Tibial nerve (tissue), 4 donors: ENCODE results near the gene TFR2. TPM values are rescaled to one million over a fixed set of nuclear protein-coding genes. Genes with fewer than 3 reads are reported as not detected.
A peak's percentile ranks its signal among the peaks of the same experiment; 100 is the strongest.

Source experiments
- DNase-seq, 2 donors: peaks; one replicate each; pipeline ENCODE4 v3.0.0-alpha.2; 2019; ENCODE audit warnings: low spot score in 2 of 2
- H3K27ac ChIP-seq, 4 donors: fragments of 200-600 bp; sonication (generic) in 3 of 4; one replicate each; pipeline ENCODE4 v1.5.1; 2017 to 2019; ENCODE audit warnings: mild to moderate bottlenecking in 1 of 4
- H3K27me3 ChIP-seq, 2 donors: fragments of 200-600 bp; sonication (generic) in 1 of 2; one replicate each; pipeline versions ENCODE4 v1.5.1 to v1.6.0; 2017 to 2019
- H3K36me3 ChIP-seq, 3 donors: fragments of 200-600 bp; sonication (generic); one replicate each; pipeline ENCODE4 v1.5.1; 2018 to 2019
- H3K4me1 ChIP-seq, 4 donors: fragments of 200-600 bp; sonication (generic) in 3 of 4; one replicate each; pipeline ENCODE4 v1.5.1; 2017 to 2019
- H3K4me3 ChIP-seq, 4 donors: fragments of 200-600 bp; sonication (generic) in 3 of 4; one replicate each; pipeline ENCODE4 v1.5.1; 2017 to 2019; ENCODE audit warnings: mild to moderate bottlenecking in 1 of 4, moderate library complexity in 1 of 4
- H3K9me3 ChIP-seq, 4 donors: fragments of 200-600 bp; sonication (generic) in 3 of 4; one replicate each; pipeline ENCODE4 v1.5.1; 2017 to 2019
- EP300 ChIP-seq, 2 donors: sonication (generic); formaldehyde crosslinking; IDR thresholded peaks; one replicate each; pipeline ENCODE4 v1.6.1; 2017; ENCODE audit warnings: antibody characterized with exemption in 2 of 2, mild to moderate bottlenecking in 1 of 2
- POLR2A ChIP-seq, 2 donors: fragments of 450-650 bp; IDR thresholded peaks; one replicate each; pipeline ENCODE4 v1.6.1; 2017; ENCODE audit warnings: antibody characterized with exemption in 2 of 2, mild to moderate bottlenecking in 2 of 2, moderate library complexity in 2 of 2
- WGBS, 2 donors: methylation state at CpG; one replicate each; pipeline ENCODE4 v1.1.5; 2018; 5-methylcytosine and 5-hydroxymethylcytosine counted together
- small RNA-seq: library from RNA; depleted of rRNA; stranded (forward); fragments of <200 nt; gene quantifications from one replicate; pipeline ENCODE3, GENCODE V24; 2016
- total RNA-seq, 4 donors: library from RNA; depleted of rRNA; stranded (reverse); fragments of >200 nt; gene quantifications; one replicate each; pipeline ENCODE4 v1.1.0, GENCODE V29; 2016
- TF ChIP-seq, protein P1 (sequence below), 5 experiments: fragments of 200-600 bp in 3 of 5; fragments of 450-650 bp in 2 of 5; sonication (generic) in 3 of 5; IDR thresholded peaks; one replicate each; pipeline ENCODE4 v1.5.1; 2016 to 2019; ENCODE audit warnings: antibody characterized with exemption in 5 of 5, mild to moderate bottlenecking in 3 of 5, moderate library complexity in 2 of 5

The TFR2 gene
- total RNA-seq, 4 donors from 2014 or later: 2.1 TPM; not detected in 3

GRCh38 chr7:100572949-100573675 is 68.2 kb downstream of the TFR2 start:
- H3K36me3 ChIP-seq: peaks cover 0 to 63% (median 35%) of the 10 kb centered on the region in 3 donors
- 85 to 92% methylated on average over 19 of the region's 30 CpGs for WGBS, 2 donors
- no peak overlapping the region for H3K4me3 ChIP-seq
- H3K9me3 ChIP-seq: no peaks in the 10 kb centered on the region
- peaks cover 0 to 40% (median 17%) of the 10 kb centered on the region in 4 donors for H3K4me1 ChIP-seq
- H3K27ac ChIP-seq: no peak overlapping the region
- no peak for TF ChIP-seq POLR2A (IDR thresholded peaks at IDR 0.05)
- TF ChIP-seq EP300 (IDR thresholded peaks at IDR 0.05): no peak
- TF ChIP-seq, protein P1, sequence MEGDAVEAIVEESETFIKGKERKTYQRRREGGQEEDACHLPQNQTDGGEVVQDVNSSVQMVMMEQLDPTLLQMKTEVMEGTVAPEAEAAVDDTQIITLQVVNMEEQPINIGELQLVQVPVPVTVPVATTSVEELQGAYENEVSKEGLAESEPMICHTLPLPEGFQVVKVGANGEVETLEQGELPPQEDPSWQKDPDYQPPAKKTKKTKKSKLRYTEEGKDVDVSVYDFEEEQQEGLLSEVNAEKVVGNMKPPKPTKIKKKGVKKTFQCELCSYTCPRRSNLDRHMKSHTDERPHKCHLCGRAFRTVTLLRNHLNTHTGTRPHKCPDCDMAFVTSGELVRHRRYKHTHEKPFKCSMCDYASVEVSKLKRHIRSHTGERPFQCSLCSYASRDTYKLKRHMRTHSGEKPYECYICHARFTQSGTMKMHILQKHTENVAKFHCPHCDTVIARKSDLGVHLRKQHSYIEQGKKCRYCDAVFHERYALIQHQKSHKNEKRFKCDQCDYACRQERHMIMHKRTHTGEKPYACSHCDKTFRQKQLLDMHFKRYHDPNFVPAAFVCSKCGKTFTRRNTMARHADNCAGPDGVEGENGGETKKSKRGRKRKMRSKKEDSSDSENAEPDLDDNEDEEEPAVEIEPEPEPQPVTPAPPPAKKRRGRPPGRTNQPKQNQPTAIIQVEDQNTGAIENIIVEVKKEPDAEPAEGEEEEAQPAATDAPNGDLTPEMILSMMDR (IDR thresholded peaks at IDR 0.05): no peak
- H3K27me3 ChIP-seq: peaks cover 0 to 4% of the 10 kb centered on the region in 2 donors
- DNase-seq: no peak

DNA sequence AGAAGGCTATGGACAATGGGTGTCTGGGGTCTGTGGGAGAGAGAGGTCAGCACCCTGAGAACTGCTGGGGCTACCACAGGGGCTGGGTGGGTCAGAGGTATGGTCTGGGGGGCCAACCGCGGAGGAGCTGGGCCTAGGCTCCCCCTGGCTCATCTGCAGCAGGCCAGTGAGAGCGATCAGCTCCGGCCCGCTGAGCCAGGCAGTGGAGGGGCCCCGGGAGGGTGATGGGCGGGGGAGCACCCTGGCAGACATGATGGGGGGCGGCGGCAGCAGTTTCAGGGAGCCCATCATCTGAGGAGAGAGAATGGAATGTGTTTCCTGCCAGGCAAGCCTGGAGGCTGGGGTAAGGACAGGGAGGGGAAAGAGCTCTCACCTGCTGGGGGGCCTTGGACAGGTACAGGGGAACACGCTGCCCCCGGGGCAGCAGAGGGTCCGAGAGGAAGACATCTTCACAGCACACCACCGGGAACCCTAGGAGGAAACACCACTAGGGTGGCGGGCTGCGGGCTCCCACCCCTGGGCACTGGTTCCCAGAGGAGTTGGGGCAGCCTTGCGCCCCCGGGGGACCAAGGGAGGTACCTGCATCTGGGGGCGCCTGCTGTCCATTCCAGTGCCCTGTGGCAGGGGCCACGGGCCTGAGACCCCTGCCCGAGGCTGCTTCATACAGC is 68.9 kb downstream of the TFR2 start:
- H3K9me3 ChIP-seq: no peaks in the 10 kb centered on the region
- TF ChIP-seq EP300 (IDR thresholded peaks at IDR 0.05) (no peak), POLR2A (IDR thresholded peaks at IDR 0.05) (no peak)
- TF ChIP-seq, protein P1 (IDR thresholded peaks at IDR 0.05): no peak
- peak overlapping the region in 1 of 4 donors; percentile 5 for H3K27ac ChIP-seq
- 80 to 83% methylated on average over 13 to 19 of the region's 20 CpGs for WGBS, 2 donors
- peaks cover 0 to 47% (median 20%) of the 10 kb centered on the region in 4 donors for H3K4me1 ChIP-seq
- peaks cover 0 to 4% of the 10 kb centered on the region in 2 donors for H3K27me3 ChIP-seq
- no peak overlapping the region for H3K4me3 ChIP-seq
- DNase-seq: no peak
- H3K36me3 ChIP-seq: peaks cover 0 to 56% (median 28%) of the 10 kb centered on the region in 3 donors

DNA sequence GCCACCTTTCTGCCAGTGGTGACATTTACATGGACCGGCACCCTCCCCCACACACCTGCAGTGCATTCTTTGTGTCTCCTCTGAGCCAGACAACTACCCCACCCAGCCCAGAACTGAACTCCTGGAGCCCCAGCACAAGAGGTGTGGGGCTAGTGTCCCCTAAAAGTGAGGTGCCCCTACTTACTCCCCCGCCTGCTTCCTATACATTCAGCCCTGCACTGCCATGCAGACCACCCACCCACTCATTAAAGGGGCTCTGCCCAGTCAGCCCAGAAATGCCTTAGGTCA is 69.6 kb downstream of the TFR2 start:
- peaks cover 0 to 4% of the 10 kb centered on the region in 2 donors for H3K27me3 ChIP-seq

GRCh38 chr7:100570954-100571828 is 70.2 kb downstream of the TFR2 start:
- no peaks in the 10 kb centered on the region for H3K9me3 ChIP-seq
- no peak overlapping the region for H3K27ac ChIP-seq
- H3K27me3 ChIP-seq: peaks cover 0 to 4% of the 10 kb centered on the region in 2 donors
- peaks cover 0 to 52% (median 17%) of the 10 kb centered on the region in 3 donors for H3K36me3 ChIP-seq
- WGBS, 2 donors: 67 to 69% methylated on average over 23 to 26 of the region's 26 CpGs
- DNase-seq: no peak
- peaks cover 0 to 59% (median 20%) of the 10 kb centered on the region in 4 donors for H3K4me1 ChIP-seq
- TF ChIP-seq POLR2A (IDR thresholded peaks at IDR 0.05): no peak
- TF ChIP-seq, protein P1 (IDR thresholded peaks at IDR 0.05): no peak
- TF ChIP-seq EP300 (IDR thresholded peaks at IDR 0.05): no peak
- no peak overlapping the region for H3K4me3 ChIP-seq

More for the DNA sequence above, 69.6 kb downstream of the TFR2 start:
- TF ChIP-seq POLR2A (IDR thresholded peaks at IDR 0.05) (no peak), EP300 (IDR thresholded peaks at IDR 0.05) (no peak)
- TF ChIP-seq, protein P1 (IDR thresholded peaks at IDR 0.05): no peak
- Histone ChIP-seq H3K4me1 (peaks cover 0 to 54% (median 20%) of the 10 kb centered on the region in 4 donors), H3K4me3 (no peak overlapping the region), H3K27ac (peak overlapping the region in 1 of 4 donors; percentile 5), H3K36me3 (peaks cover 0 to 56% (median 22%) of the 10 kb centered on the region in 3 donors), H3K9me3 (no peaks in the 10 kb centered on the region)
- 91 to 97% methylated on average over 2 of the region's 2 CpGs for WGBS, 2 donors
- no peak for DNase-seq

Small RNA genes within 50 kb of the gene (small RNA-seq; reads per million reads assigned to genes)
- gene SAP25: not detected

Other genes starting within 250 kb of the TFR2 start
- 1 to 10 TPM; 3.6 to 7.3 (median 4.9) TPM for gene ZCWPW1, start 212.8 kb downstream of the TFR2 start, total RNA-seq
- 10 to 100 TPM; 39.5 to 50.2 (median 46.6) TPM for gene MEPCE, start 211.7 kb downstream of the TFR2 start, total RNA-seq
- 10 to 100 TPM; 44.3 to 85.8 (median 53.3) TPM for gene PPP1R35, start 205.1 kb downstream of the TFR2 start, total RNA-seq
- 1 to 10 TPM in 3 of 4 donors, not detected in 1; 1.5 to 2.1 (median 1.8) TPM for gene SPACDR, start 177.3 kb downstream of the TFR2 start, total RNA-seq
- 100 to 1,000 TPM; 154 to 224 (median 188) TPM for gene TSC22D4, start 162.3 kb downstream of the TFR2 start, total RNA-seq
- 10 to 100 TPM in 3 of 4 donors, 1 to 10 TPM in 1; 8.8 to 21.3 (median 11.4) TPM for gene NYAP1, start 157.6 kb downstream of the TFR2 start, total RNA-seq
- gene AGFG2, start 102.3 kb downstream of the TFR2 start, total RNA-seq: 10 to 100 TPM; 17.1 to 54.6 (median 35.0) TPM
- 1 to 10 TPM; 2.4 to 8.4 (median 4.6) TPM for gene SAP25, start 67.7 kb downstream of the TFR2 start, total RNA-seq
- gene LRCH4, start 55.4 kb downstream of the TFR2 start, total RNA-seq: 100 to 1,000 TPM; 135 to 174 (median 170) TPM
- 1 to 10 TPM in 1 of 4 donors, under 1 TPM in 2, not detected in 1; 0.30 to 2.2 (median 0.84) TPM for gene FBXO24, start 55.2 kb downstream of the TFR2 start, total RNA-seq
- gene PCOLCE, start 39.2 kb downstream of the TFR2 start, total RNA-seq: 100 to 1,000 TPM in 3 of 4 donors, 10 to 100 TPM in 1; 55.9 to 155 (median 125) TPM
- 10 to 100 TPM in 3 of 4 donors, 1 to 10 TPM in 1; 9.4 to 31.2 (median 24.3) TPM for gene MOSPD3, start 29.0 kb downstream of the TFR2 start, total RNA-seq
- gene ACTL6B, start 14.9 kb upstream of the TFR2 start, total RNA-seq: not detected
- 100 to 1,000 TPM; 185 to 290 (median 248) TPM for gene GNB2, start 32.2 kb upstream of the TFR2 start, total RNA-seq
- 10 to 100 TPM; 50.9 to 98.1 (median 64.7) TPM for gene GIGYF1, start 52.7 kb upstream of the TFR2 start, total RNA-seq
- 10 to 100 TPM; 23.1 to 50.7 (median 35.6) TPM for gene POP7, start 64.6 kb upstream of the TFR2 start, total RNA-seq
- under 1 TPM in 2 of 4 donors, not detected in 2; 0.30 to 0.59 TPM for gene EPO, start 78.9 kb upstream of the TFR2 start, total RNA-seq
- not detected for gene ZAN, start 92.0 kb upstream of the TFR2 start, total RNA-seq
- 10 to 100 TPM; 15.5 to 37.5 (median 25.9) TPM for gene EPHB4, start 186.0 kb upstream of the TFR2 start, total RNA-seq
- gene SLC12A9, start 211.2 kb upstream of the TFR2 start, total RNA-seq: 10 to 100 TPM; 11.8 to 36.8 (median 32.1) TPM
- 100 to 1,000 TPM in 1 of 4 donors, 10 to 100 TPM in 3; 63.9 to 119 (median 80.8) TPM for gene TRIP6, start 225.8 kb upstream of the TFR2 start, total RNA-seq
- gene SRRT, start 233.6 kb upstream of the TFR2 start, total RNA-seq: 100 to 1,000 TPM in 1 of 4 donors, 10 to 100 TPM in 3; 72.6 to 124 (median 88.6) TPM
- 10 to 100 TPM in 1 of 4 donors, 1 to 10 TPM in 3; 2.8 to 13.3 (median 5.0) TPM for gene UFSP1, start 248.2 kb upstream of the TFR2 start, total RNA-seq